Neural cell (in vitro differentiated cells): ENCODE measurements around the gene ANGEL2.

ENCODE experiments used
- CTCF ChIP-seq: fragments of 450-650 bp; IDR thresholded peaks from 2 replicates; pipeline ENCODE4 v1.5.1; 2014; ENCODE audit warnings: antibody characterized with exemption, mild to moderate bottlenecking, moderate library complexity; ENCODE audit not compliant: poor library complexity, severe bottlenecking
- EP300 ChIP-seq: fragments of 450-650 bp; conservative IDR thresholded peaks from 2 replicates; pipeline ENCODE4 v1.6.1; 2014; ENCODE audit warnings: antibody characterized with exemption, mild to moderate bottlenecking, moderate library complexity; ENCODE audit not compliant: poor library complexity, severe bottlenecking
- EZH2 ChIP-seq: fragments of 200-600, 300-800 bp; shearing (Covaris generic), sonication (generic); IDR thresholded peaks from 2 replicates; pipeline ENCODE4 v1.6.1; 2014; ENCODE audit warnings: antibody characterized with exemption, low read length, borderline replicate concordance, mild to moderate bottlenecking; ENCODE audit not compliant: insufficient read depth, poor library complexity, severe bottlenecking

GRCh38 chr1:213060836-213061235 lies 45.2 kb upstream of the ANGEL2 start:
- no peak for TF ChIP-seq CTCF
- TF ChIP-seq EZH2, result no peak
- no peak for TF ChIP-seq EP300
